Activated naive CD4-positive, alpha-beta T cell treated with anti-CD3 and anti-CD28 coated beads, Interleukin-2, amount 50 U/mL, for 72 hours (primary cell): ENCODE results near the gene LACRT. TPM values are rescaled to one million over a fixed set of nuclear protein-coding genes. Genes with fewer than 3 reads are reported as not detected.

Experiments used
- ATAC-seq, 2 donors: fragments of 150-1000 bp; cut with Tn5 transposase; 2 replicates each; pipeline ENCODE4 v1.10.0; 2021; ENCODE audit warnings: mild to moderate bottlenecking in 2 of 2, moderate library complexity in 2 of 2
- DNase-seq, 2 donors: peaks; one replicate each; pipeline ENCODE4 v3.0.0; 2021 to 2022; ENCODE audit warnings: low spot score in 2 of 2
- H3K27ac Mint-ChIP-seq, 2 donors: one replicate each; pipeline ENCODE4 v1.8.0; 2022; ENCODE audit warnings: mild to moderate bottlenecking in 2 of 2, mixed read lengths in 2 of 2
- H3K36me3 Mint-ChIP-seq, 2 donors: one replicate each; pipeline ENCODE4 v1.8.0; 2022; ENCODE audit warnings: mixed read lengths in 2 of 2
- H3K9me3 Mint-ChIP-seq, 2 donors: one replicate each; pipeline ENCODE4 v1.8.0; 2022; ENCODE audit warnings: mixed read lengths in 2 of 2
- total RNA-seq, 2 donors: library from RNA; stranded (reverse); gene quantifications; one replicate each; pipeline ENCODE4 v1.2.3, GENCODE V29; 2022

The LACRT gene
- total RNA-seq, 2 donors from 2014 or later, result not detected

DNA sequence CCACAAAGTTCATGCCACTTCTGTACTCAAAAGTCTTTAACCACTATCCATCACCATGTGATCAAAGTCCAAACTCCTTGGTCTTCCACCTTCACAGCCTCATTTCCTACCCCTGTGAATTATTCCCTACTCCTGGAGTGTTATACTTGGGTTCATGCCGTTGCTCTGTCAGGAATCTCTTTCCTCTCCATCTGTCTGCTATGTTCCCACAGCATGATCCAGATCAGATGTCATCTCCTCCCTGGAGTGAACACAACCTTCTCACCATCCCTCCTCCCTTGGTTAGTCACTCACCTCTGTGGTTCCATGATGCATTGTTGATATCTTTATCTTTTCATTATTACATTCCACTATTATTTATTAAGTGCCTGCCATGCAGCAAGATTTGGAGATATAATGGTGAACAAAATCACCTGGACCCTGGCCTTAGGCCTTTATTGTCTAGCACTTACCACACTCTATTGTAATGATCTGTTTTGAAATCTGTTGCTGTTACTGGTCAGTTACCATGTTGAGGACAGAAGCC, 22.4 kb downstream of the LACRT start:
- DNase-seq (no peak), ATAC-seq (no peak)
- Mint-ChIP-seq H3K36me3 (no peaks in the 10 kb centered on the region), H3K9me3 (no peaks in the 10 kb centered on the region), H3K27ac (no peak overlapping the region)

DNA sequence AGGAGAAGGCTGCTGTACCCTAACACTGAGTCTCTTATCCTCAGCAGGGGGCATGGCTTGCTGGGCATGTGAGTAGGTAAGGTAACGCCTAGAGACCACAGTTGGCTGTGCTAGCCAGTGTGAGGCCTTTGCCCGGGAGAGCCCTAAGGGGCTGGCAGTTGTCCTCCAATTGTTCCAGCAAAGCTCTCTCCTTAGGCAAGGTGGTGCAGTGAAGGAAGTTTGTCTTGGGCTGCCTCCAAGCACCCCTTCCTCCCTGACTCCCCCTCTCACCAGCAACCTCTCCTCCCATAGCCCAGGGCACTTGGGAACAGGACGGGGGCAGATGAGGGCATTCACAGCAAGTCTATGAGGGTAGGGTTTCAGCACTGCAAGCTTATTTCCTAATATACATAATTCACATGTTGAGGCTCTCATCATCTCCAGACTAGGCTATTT, 23.0 kb downstream of the LACRT start:
- Mint-ChIP-seq H3K36me3 (no peaks in the 10 kb centered on the region), H3K9me3 (no peaks in the 10 kb centered on the region), H3K27ac (no peak overlapping the region)
- ATAC-seq, result no peak
- no peak for DNase-seq

DNA sequence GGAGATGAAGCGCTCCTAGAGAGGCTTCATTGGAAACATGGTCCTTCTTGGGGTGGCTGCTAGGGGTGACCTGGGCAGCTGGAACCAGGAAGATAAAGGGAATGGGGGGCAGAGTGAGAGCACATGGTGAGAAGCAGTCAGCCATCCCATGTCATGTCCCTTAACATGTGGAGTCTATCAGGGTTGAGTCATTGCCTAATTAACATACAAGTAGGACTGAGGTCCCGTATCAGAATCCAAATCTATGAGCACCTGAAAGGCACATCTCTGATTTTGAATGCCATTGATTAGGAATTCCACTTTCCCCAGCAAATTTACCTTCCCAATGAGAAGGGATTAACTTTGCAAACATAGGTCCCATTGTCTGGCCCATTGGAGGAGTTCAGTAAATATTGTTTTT, 25.9 kb downstream of the LACRT start:
- DNase-seq (no peak), ATAC-seq (no peak)
- H3K9me3 Mint-ChIP-seq, result no peaks in the 10 kb centered on the region
- H3K36me3 Mint-ChIP-seq, result no peaks in the 10 kb centered on the region
- H3K27ac Mint-ChIP-seq, result no peak overlapping the region

DNA sequence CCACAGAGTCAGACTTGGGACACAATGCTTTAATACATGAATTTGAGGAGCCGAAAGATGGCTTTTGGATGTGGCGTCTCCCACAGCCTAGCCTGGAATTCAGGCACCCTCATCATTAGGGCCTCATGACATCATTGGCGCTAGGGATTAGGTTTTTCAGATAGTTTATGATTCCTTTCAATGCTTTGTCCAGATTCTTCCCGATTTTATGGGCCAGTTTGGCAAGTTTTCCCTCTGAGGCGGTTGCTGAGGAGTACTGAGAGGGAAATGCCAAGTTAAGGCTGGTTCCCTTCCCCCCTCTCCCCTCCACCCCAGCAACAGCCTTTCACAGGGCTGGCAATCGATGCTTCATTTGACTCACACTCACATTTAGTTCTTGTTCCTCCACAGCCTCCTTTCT, 26.5 kb downstream of the LACRT start:
- H3K36me3 Mint-ChIP-seq, result no peaks in the 10 kb centered on the region
- H3K27ac Mint-ChIP-seq, result no peak overlapping the region
- no peak for DNase-seq
- no peak for ATAC-seq
- no peaks in the 10 kb centered on the region for H3K9me3 Mint-ChIP-seq

DNA sequence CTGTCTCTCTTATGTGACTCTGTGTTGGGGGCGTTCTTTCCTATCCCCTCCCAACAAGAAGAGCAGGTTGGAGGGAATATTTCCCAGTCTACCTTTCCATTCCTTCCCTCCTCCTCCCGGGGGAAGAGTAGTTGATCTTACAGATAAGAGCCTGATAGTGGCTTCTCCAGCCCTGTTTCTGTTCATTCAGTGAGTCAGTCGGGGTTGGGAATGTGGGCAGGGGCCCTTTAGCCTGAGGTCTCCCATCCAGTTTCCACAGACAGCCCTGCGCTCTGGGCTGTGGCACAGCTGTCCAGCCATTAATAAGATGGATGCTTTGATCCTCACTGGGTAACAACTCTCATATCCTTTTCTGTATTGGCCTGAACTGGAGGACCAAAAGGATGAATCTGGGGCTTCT, 28.1 kb downstream of the LACRT start:
- ATAC-seq (no peak), DNase-seq (no peak)
- H3K36me3 Mint-ChIP-seq, result no peaks in the 10 kb centered on the region
- H3K27ac Mint-ChIP-seq, result no peak overlapping the region
- no peaks in the 10 kb centered on the region for H3K9me3 Mint-ChIP-seq

DNA sequence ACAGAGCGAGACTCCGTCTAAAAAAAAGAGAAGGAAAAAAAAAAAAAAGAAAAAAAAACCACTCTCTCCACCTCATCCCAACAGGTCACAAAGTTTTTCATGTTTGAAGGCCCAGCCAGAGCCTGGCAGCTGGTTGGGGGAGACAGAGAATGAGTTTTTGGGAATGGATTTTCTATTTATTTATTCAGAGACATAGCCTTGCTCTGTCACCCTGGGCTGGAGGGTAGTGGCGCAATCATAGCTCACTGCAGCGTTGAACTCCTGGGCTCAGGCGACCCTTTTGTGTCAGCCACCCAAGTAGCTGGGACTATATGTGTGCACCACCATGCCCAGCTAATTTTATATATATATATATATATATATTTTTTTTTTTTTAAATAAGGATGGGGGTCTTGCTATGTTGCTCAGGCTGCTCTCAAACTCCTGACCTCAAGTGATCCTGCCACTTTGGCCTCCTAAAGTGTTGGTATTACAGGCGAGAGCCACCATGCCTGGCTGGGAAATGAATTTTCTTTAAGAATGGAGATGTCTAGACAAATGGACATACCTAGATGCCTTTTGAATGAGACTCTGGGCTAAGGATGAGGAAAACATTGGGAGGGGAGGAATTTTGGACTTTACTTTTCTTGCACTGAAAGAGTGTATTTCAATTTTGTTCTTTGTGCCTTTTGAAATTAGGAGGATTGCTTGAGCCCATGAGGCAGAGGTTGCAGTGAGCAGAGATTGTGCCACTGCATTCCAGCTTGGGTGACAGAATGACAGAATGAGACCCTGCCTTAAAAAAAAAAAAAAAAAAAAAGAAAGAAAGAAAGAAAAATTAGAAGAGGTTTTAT, 29.3 kb downstream of the LACRT start:
- H3K36me3 Mint-ChIP-seq, result no peaks in the 10 kb centered on the region
- ATAC-seq (no peak), DNase-seq (no peak)
- no peaks in the 10 kb centered on the region for H3K9me3 Mint-ChIP-seq
- no peak overlapping the region for H3K27ac Mint-ChIP-seq

DNA sequence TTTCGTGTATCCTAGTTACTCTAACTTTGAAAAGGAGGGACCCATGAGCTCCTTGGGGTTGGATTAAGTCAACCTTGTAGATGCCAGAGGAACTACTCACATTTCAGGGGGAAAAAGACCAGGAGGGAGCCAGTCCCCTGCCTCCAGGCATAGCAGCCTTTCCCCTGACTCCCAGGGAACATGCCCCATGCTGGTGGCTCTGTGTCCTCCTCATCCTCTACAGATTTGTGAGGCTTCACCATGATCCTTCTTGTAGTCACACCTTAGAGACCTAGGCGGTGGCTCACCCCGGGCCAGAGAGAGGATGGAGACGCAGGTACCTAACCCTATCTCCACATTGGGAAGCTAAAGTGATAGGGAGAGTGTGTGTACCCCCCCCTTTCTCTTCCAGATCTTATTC, 30.3 kb downstream of the LACRT start:
- DNase-seq (no peak), ATAC-seq (no peak)
- Mint-ChIP-seq H3K9me3 (no peaks in the 10 kb centered on the region), H3K36me3 (no peaks in the 10 kb centered on the region), H3K27ac (no peak overlapping the region)

DNA sequence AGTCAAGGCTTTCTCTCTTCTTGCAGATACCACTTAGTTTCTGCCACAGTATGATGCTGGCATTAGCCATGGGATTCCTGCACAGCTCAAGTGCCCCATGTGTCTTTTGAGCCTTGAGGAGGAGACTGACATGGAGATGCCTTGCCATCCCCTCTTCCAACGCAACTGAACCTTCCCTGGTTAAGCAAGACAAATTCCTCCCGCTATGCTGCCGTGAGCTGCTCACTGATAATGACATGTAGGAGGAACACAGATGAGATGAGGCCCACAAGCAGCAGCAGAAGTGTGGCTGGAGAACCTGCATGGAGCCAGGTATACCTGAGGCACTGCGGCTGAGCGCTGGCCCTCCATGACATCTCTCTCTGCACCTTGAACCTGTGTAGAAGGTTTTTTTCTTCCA, 30.8 kb downstream of the LACRT start:
- DNase-seq (no peak), ATAC-seq (no peak)
- no peaks in the 10 kb centered on the region for H3K36me3 Mint-ChIP-seq
- H3K9me3 Mint-ChIP-seq, result no peaks in the 10 kb centered on the region
- no peak overlapping the region for H3K27ac Mint-ChIP-seq

DNA sequence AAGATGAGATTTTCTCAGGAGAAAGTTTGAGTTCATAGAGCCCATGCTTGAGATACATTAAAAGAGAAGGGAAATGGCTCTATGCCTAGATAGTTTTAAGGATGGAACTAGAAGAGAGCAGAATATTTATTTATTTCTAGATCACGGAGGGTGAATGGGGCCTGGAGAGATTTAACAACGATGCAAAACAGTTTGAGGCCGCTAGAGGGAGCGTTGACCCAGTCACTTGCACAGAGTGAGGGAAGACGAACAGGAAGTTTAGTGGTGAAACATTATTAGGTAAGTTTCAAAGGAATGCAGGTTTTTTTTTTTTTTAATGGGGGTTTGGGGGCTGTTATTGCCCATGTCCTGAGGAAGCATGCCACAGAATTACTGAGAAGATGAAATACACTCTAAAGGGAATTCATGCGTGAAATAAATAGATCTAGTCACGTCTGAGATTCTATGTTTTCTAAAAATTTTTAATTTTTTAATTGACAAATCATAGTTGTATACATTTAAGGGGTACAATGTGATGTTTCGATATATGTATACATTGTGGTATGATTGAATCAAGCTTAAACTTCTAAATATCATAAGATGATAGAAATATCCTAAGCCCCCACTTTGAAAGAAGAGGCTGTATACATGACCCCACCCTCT, 31.4 kb downstream of the LACRT start:
- Mint-ChIP-seq H3K36me3 (no peaks in the 10 kb centered on the region), H3K27ac (no peak overlapping the region), H3K9me3 (no peaks in the 10 kb centered on the region)
- peak; percentile 88 to 92 for ATAC-seq
- peak in 1 of 2 donors; percentile 61 for DNase-seq

DNA sequence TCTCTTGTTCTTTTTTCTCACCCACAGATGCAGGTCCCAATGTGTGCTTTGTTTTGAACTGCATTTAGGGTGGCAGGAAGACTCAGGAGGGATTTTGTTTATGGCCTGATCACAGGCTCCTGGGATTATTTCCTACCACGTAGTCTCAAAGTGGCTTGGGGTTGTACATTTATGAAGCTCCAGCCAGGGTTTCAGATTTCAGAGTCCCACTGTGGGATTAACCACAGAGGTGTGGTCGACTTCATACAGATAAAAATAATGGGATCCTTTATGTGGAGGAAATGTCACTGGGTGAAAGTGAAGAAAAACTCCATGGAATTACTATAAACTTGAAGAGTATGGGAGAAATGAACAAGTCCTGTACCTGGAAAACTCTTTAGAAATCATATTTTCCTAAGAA, 32.0 kb downstream of the LACRT start:
- ATAC-seq (no peak), DNase-seq (no peak)
- Mint-ChIP-seq H3K36me3 (no peaks in the 10 kb centered on the region), H3K9me3 (no peaks in the 10 kb centered on the region), H3K27ac (no peak overlapping the region)

DNA sequence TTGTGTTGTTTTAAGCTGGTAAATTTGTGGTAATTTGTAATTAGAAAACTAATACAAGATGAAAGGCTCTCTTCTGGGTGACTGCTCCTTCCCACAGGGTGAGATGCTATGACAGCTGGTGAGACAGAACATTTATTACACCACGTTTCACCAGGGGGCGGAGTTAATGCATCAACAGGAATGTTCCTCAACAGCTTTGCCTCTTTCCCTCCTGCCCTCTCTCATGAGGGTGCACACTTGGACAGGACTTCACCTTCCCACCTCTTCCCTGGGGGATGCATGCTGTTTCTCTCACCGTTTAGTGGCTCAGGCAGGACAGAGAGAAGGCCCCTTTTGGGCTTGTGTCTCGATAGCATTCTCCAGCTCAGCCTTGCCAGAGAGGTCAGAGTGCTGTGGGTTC, 32.9 kb downstream of the LACRT start:
- Mint-ChIP-seq H3K9me3 (no peaks in the 10 kb centered on the region), H3K36me3 (no peaks in the 10 kb centered on the region), H3K27ac (no peak overlapping the region)
- DNase-seq (peak in 1 of 2 donors; percentile 40), ATAC-seq (no peak)

DNA sequence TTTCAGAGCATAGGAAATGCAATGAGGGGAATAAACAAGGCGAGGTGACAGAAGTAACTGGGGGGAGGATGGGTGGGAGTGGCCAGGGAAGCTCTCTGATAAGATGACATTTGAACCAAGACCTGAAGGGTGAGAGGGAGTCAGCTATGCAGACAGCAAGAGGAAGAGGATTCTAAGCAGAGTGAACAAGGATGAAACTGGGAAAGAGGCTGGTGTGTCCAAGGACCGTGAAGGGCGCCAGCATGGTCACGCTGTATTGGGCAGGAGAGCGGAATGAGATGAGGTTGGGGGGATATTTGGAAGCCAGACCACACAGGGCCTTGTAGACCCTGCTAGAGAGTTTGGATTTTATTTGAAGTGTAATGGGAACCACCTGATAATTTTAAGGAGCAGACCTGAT, 35.7 kb downstream of the LACRT start:
- no peak for ATAC-seq
- no peaks in the 10 kb centered on the region for H3K36me3 Mint-ChIP-seq
- H3K27ac Mint-ChIP-seq, result no peak overlapping the region
- DNase-seq, result peak in 1 of 2 donors; percentile 6
- H3K9me3 Mint-ChIP-seq, result no peaks in the 10 kb centered on the region

DNA sequence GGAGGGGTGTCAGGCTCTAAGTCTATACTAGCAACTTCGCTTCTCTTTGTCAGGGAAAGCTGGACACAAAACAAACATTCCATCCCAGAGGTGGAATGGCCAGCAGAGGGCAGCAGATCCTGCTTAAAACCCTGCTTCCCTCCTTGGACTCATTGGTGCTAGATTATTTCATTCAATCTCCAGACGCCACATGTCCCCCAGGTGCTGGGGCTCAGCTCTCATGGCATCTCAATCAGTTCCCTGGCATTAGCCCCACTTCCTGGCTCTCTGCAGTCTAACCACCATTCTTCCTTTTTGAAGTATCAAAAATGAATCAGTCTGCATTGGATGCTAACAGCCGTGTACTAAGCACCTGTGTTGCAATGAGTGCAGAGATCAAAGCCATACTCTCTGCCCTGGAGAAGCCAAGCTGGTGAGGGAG, 38.2 kb downstream of the LACRT start:
- Mint-ChIP-seq H3K36me3 (no peaks in the 10 kb centered on the region), H3K9me3 (no peaks in the 10 kb centered on the region), H3K27ac (no peak overlapping the region)
- DNase-seq, result peak in 1 of 2 donors; percentile 69
- peak; percentile 43 to 65 for ATAC-seq

DNA sequence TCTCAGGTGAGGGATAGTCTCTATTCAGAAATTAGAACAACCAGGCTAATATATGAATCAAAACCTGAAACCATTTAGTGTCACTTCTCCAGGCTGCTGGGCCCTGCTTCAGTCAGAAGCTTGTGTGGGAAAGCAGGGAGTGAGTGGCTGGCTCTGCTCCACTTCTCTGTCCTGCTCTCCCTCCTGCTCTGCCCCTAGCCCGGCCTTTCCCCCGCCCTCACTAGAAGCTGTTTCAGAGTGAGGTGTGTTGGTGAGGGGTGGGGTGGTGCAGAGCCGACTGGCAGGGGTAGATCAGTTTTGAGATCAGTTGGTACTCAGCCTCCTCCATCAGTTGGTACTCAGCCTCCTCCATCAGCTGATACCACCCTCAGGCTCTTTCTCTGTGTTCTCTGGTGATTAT, 39.2 kb downstream of the LACRT start:
- Mint-ChIP-seq H3K36me3 (no peaks in the 10 kb centered on the region), H3K9me3 (no peaks in the 10 kb centered on the region), H3K27ac (no peak overlapping the region)
- no peak for ATAC-seq
- DNase-seq, result no peak

DNA sequence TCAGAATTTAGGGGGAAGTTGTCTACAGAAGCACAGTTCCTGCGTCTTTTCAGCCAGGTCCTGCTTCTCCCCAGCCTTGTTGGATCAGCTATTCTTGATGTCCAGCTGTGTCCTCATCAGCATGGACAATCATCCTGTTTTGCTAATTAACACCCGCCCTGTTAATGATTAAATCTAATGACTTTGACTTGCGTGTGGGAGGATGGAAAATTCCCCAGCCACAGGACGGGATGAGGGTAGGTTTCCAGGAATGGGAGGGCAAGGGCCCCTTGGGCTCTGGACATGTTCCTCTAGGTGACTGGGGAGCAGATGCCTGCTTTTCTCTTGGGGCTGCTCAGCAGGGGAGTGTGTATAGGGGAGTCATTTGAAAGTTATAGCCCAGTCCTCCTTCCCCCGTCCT, 41.0 kb downstream of the LACRT start:
- no peak for DNase-seq
- Mint-ChIP-seq H3K27ac (peak overlapping the region in 1 of 2 donors; percentile 11), H3K9me3 (no peaks in the 10 kb centered on the region), H3K36me3 (no peaks in the 10 kb centered on the region)
- ATAC-seq, result no peak

DNA sequence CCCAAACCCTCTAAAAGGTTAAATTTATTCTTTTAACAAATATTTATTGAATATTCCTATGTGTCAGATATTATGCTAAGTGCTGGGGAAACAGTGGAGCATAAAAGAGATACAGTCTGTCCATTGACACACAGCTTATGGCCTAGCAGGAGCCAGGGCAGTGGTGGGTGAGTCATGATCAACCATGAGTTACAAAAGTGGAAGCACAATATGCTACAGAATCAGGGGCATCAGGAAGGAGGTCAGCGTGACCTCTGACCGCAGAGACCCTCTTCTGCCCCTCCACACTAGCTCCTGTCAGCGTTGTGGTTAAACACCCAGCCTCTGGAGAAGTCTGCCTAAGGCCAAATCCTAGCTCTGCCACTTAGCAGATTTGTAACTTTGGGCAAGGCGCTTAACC, 41.6 kb downstream of the LACRT start:
- ATAC-seq (no peak), DNase-seq (no peak)
- Mint-ChIP-seq H3K36me3 (no peaks in the 10 kb centered on the region), H3K27ac (no peak overlapping the region), H3K9me3 (no peaks in the 10 kb centered on the region)

DNA sequence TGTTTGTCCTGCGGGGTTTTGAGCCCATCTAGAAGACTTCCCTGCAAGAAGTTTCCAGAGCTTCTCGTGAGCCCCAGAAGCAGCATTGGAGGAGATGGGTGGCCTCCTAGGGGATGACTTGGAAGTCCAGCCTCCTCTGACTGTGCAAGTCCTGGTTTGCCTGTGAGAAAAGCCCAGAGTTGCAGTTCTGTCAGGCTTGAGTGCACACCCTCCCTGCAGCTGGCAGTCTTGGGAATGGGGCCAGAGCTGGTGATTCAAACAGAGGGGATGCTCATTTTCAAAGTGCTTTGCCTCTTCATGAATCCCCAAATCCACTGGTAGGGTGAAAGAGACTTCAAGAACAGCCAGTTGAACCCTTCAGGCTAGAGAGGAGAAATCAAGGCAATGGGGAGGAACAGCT, 42.4 kb downstream of the LACRT start:
- Mint-ChIP-seq H3K27ac (no peak overlapping the region), H3K9me3 (no peaks in the 10 kb centered on the region), H3K36me3 (no peaks in the 10 kb centered on the region)
- DNase-seq, result no peak
- no peak for ATAC-seq
